GM13977 (cell line): Measurements from ENCODE around the gene LMF2.

Experiments used
- DNase-seq: peaks from one replicate; pipeline ENCODE4 v3.0.0; 2012; ENCODE audit warnings: low spot score
- CTCF ChIP-seq: IDR thresholded peaks from 2 replicates; pipeline ENCODE4 v1.5.1; 2012; ENCODE audit warnings: mild to moderate bottlenecking, control low read depth; ENCODE audit not compliant: insufficient read depth; ENCODE audit errors: extremely low read depth, missing control alignments
- in situ Hi-C: fragments of 300-500 bp; cut with MboI; formaldehyde crosslinking; loops from one replicate; pipeline ENCODE4 v1.12.0; 2022; ENCODE audit warnings: low sequenced_read_pairs, low pct_unique_long_range_greater_than_20kb, mixed read lengths, inconsistent platforms; ENCODE audit not compliant: unreplicated experiment

Gene LMF2

GRCh38 chr22:50526108-50526833, 18.8 kb upstream of the LMF2 start:
- in situ Hi-C loops: no loop called here
- peak; percentile 93 for DNase-seq

GRCh38 chr22:50525858-50526107, 18.3 kb upstream of the LMF2 start:
- no peak for TF ChIP-seq CTCF
- DNase-seq: no peak
- in situ Hi-C loops: no loop called here

More at GRCh38 chr22:50526108-50526833, 18.8 kb upstream of the LMF2 start:
- peak; percentile 78 for TF ChIP-seq CTCF

- peak; percentile 72 for TF ChIP-seq CTCF
- in situ Hi-C loops: no loop called here
- DNase-seq: peak; percentile 99
These were observed 17.8 kb upstream of the LMF2 start, which contains the start of gene SCO2 for GRCh38 chr22:50525104-50525857. Gene SCO2, minus strand, starts transcription at chr22:50525598. Its CDS starts 1,187 bp downstream, at chr22:50524411.

GRCh38 chr22:50524676-50525103, 17.2 kb upstream of the LMF2 start:
- in situ Hi-C loops: no loop called here

GRCh38 chr22:50523806-50524675, 16.5 kb upstream of the LMF2 start:
- TF ChIP-seq CTCF: no peak
- in situ Hi-C loops: no loop called here
- no peak for DNase-seq

More at GRCh38 chr22:50524676-50525103, 17.2 kb upstream of the LMF2 start:
- no peak for DNase-seq
- no peak for TF ChIP-seq CTCF

- TF ChIP-seq CTCF: no peak
- no peak for DNase-seq
- in situ Hi-C loops: no loop called here
These were observed 15.9 kb upstream of the LMF2 start for GRCh38 chr22:50523458-50523805.
